NAMALWA (cell line): ENCODE measurements around the gene VWCE.

Experiments used
- DNase-seq: peaks from one replicate; pipeline ENCODE4 v3.0.0-alpha.2; 2015; ENCODE audit warnings: low spot score

The VWCE gene

GRCh38 chr11:61294717-61295595 lies at the start of gene VWCE:
VWCE (minus strand) TSS chr11:61295316; CDS start chr11:61295037, 279 bp downstream.
- peak; percentile 85 for DNase-seq

- DNase-seq, result no peak
Observed at GRCh38 chr11:61343792-61344745, 49.0 kb upstream of the VWCE start.

- no peak for DNase-seq
Observed at GRCh38 chr11:61342207-61342803, 47.2 kb upstream of the VWCE start.

GRCh38 chr11:61341706-61342105 lies 46.6 kb upstream of the VWCE start:
- no peak for DNase-seq

GRCh38 chr11:61340979-61341378 lies 45.9 kb upstream of the VWCE start:
- DNase-seq, result no peak

- no peak for DNase-seq
Observed at GRCh38 chr11:61339490-61339878, 44.4 kb upstream of the VWCE start.

- no peak for DNase-seq
Observed at GRCh38 chr11:61338783-61339489, 43.8 kb upstream of the VWCE start.

- DNase-seq, result no peak
Observed at GRCh38 chr11:61337706-61338470, 42.8 kb upstream of the VWCE start.

- DNase-seq, result peak; percentile 92
Observed at GRCh38 chr11:61336171-61336935, 41.2 kb upstream of the VWCE start.

- DNase-seq, result no peak
Observed at GRCh38 chr11:61335355-61335710, 40.2 kb upstream of the VWCE start.

- DNase-seq, result no peak
Observed at GRCh38 chr11:61334434-61335354, 39.6 kb upstream of the VWCE start.

- DNase-seq, result peak; percentile 57
Observed at GRCh38 chr11:61333550-61334433, 38.7 kb upstream of the VWCE start.

- peak; percentile 94 for DNase-seq
Observed at GRCh38 chr11:61332797-61333549, 37.9 kb upstream of the VWCE start, which contains the start of the genes DDB1 and TKFC. DDB1 (minus strand) TSS chr11:61333105; CDS start chr11:61332968, 137 bp downstream. TKFC (plus strand) TSS chr11:61333228; CDS start chr11:61334729, 1,501 bp downstream.

- peak; percentile 46 for DNase-seq
Observed at GRCh38 chr11:61332281-61332796, 37.2 kb upstream of the VWCE start.

GRCh38 chr11:61331651-61332050 lies 36.5 kb upstream of the VWCE start:
- no peak for DNase-seq

GRCh38 chr11:61329871-61330270 lies 34.8 kb upstream of the VWCE start:
- DNase-seq, result no peak

GRCh38 chr11:61328351-61328750 lies 33.2 kb upstream of the VWCE start:
- no peak for DNase-seq
